Left renal pelvis (tissue), 4 donors: ENCODE results near the gene TJP3. TPM values are rescaled to one million over a fixed set of nuclear protein-coding genes. Genes with fewer than 3 reads are reported as not detected.

Experiments used
- polyA plus RNA-seq, 4 donors: library from polyadenylated mRNA; unstranded; fragments of 120-200 nt; gene quantifications; one replicate each; pipeline ENCODE4 v1.2.1, GENCODE V29; 2013; ENCODE audit not compliant: insufficient read length in 4 of 4

The TJP3 gene
- polyA plus RNA-seq, 4 donors, result 0.89 to 17.2 (median 8.7) TPM

Other genes starting within 250 kb of the TJP3 start
- 100 to 1,000 TPM in 3 of 4 donors, 10 to 100 TPM in 1; 13.5 to 564 (median 408) TPM for gene SMIM24, start 227.9 kb upstream of the TJP3 start, polyA plus RNA-seq
- gene SMIM44, start 224.9 kb upstream of the TJP3 start, polyA plus RNA-seq, result under 1 TPM in 1 of 4 donors, not detected in 3; 0.32 TPM
- gene DOHH, start 207.7 kb upstream of the TJP3 start, polyA plus RNA-seq, result 10 to 100 TPM in 1 of 4 donors, 1 to 10 TPM in 3; 4.7 to 11.4 (median 6.2) TPM
- 10 to 100 TPM; 43.2 to 59.0 (median 50.0) TPM for gene FZR1, start 202.1 kb upstream of the TJP3 start, polyA plus RNA-seq
- 1 to 10 TPM; 2.7 to 7.7 (median 3.5) TPM for gene TEKTIP1, start 169.2 kb upstream of the TJP3 start, polyA plus RNA-seq
- 10 to 100 TPM; 31.5 to 68.4 (median 49.5) TPM for gene MFSD12, start 150.8 kb upstream of the TJP3 start, polyA plus RNA-seq
- 10 to 100 TPM; 57.9 to 96.7 (median 69.9) TPM for gene HMG20B, start 135.4 kb upstream of the TJP3 start, polyA plus RNA-seq
- 1 to 10 TPM; 1.1 to 3.5 (median 3.0) TPM for gene GIPC3, start 122.9 kb upstream of the TJP3 start, polyA plus RNA-seq
- gene TBXA2R, start 101.5 kb upstream of the TJP3 start, polyA plus RNA-seq, result 1 to 10 TPM; 1.4 to 3.9 (median 3.2) TPM
- 10 to 100 TPM; 17.8 to 30.4 (median 22.2) TPM for gene CACTIN, start 81.6 kb upstream of the TJP3 start, polyA plus RNA-seq
- gene PIP5K1C, start 7.9 kb upstream of the TJP3 start, polyA plus RNA-seq, result 10 to 100 TPM; 20.3 to 33.2 (median 23.5) TPM
- 10 to 100 TPM in 3 of 4 donors, 1 to 10 TPM in 1; 9.9 to 26.9 (median 14.6) TPM for gene APBA3, start 53.3 kb downstream of the TJP3 start, polyA plus RNA-seq
- 10 to 100 TPM; 25.2 to 41.8 (median 31.3) TPM for gene MRPL54, start 54.3 kb downstream of the TJP3 start, polyA plus RNA-seq
- under 1 TPM in 1 of 4 donors, not detected in 3; 0.20 TPM for gene RAX2, start 63.8 kb downstream of the TJP3 start, polyA plus RNA-seq
- 1 to 10 TPM in 3 of 4 donors, under 1 TPM in 1; 0.57 to 1.6 (median 1.4) TPM for gene MATK, start 78.0 kb downstream of the TJP3 start, polyA plus RNA-seq
- 1 to 10 TPM; 1.3 to 2.9 (median 2.0) TPM for gene ZFR2, start 160.7 kb downstream of the TJP3 start, polyA plus RNA-seq
- gene ATCAY, start 172.3 kb downstream of the TJP3 start, polyA plus RNA-seq, result under 1 TPM; 0.30 to 0.76 (median 0.47) TPM
- under 1 TPM in 1 of 4 donors, not detected in 3; 0.37 TPM for gene NMRK2, start 224.7 kb downstream of the TJP3 start, polyA plus RNA-seq